ENCODE measurements around the gene GRID2. TPM values are rescaled to one million over a fixed set of nuclear protein-coding genes. Genes with fewer than 3 reads are reported as not detected.

GRID2 gene
- total and polyA plus RNA-seq, 9 of the 15 experiments (the other 6 are each of a cell fraction or from before 2014, with no cell fraction given) = 0.04 TPM; not detected in 7

- H2AFZ ChIP-seq (ENCODE audit: low read depth, low read length) = no peak overlapping the region
- DNase-seq (ENCODE audit: extremely low read depth in 1 of 4, low spot score in 3 of 4) (no peak), ATAC-seq (no peak), FAIRE-seq (no peak)
- no peaks in the 10 kb centered on the region for H3K9me1 ChIP-seq (ENCODE audit: control insufficient read depth, insufficient read depth, low read length)
- no peak overlapping the region for H3K27ac ChIP-seq (ENCODE audit: extremely low read depth, low read depth, low read length)
- no peaks in the 10 kb centered on the region for H3K36me3 ChIP-seq (ENCODE audit: control insufficient read depth, insufficient read depth, low read length)
- intact Hi-C loops (cut with micrococcal nuclease) (no loop called here), in situ Hi-C loops (cut with MboI) (no loop called here)
- WGBS (ENCODE audit: insufficient coverage, low coverage, missing lambda C conversion rate) = 0% methylated on average over 2 of the region's 2 CpGs
- CTCF ChIA-PET (ENCODE audit: low intra/inter-chr PET ratio) = no interaction called here
- no peak overlapping the region for H3K4me3 ChIP-seq
- POLR2A ChIA-PET = no interaction called here
- H3K4me1 ChIP-seq (replicated peaks in 1 of 2; ENCODE audit: control insufficient read depth in 2 of 2, insufficient read depth in 2 of 2, low read length in 2 of 2) = no peaks in the 10 kb centered on the region
- H3K27me3 ChIP-seq (ENCODE audit: control insufficient read depth in 2 of 2, insufficient read depth in 2 of 2, low read length in 2 of 2) = no peaks in the 10 kb centered on the region
- no peaks in the 10 kb centered on the region for H3K79me2 ChIP-seq (ENCODE audit: control insufficient read depth, insufficient read depth, low read length)
- no peaks in the 10 kb centered on the region for H4K20me1 ChIP-seq (replicated peaks; ENCODE audit: control insufficient read depth, insufficient read depth, low read length)
- no TSS peak for BruUV-seq (replicated peaks)
- no peak overlapping the region for H3K4me2 ChIP-seq (ENCODE audit: insufficient read depth, low read length)
- H3K9me3 ChIP-seq (replicated peaks; ENCODE audit: control insufficient read depth, insufficient read depth, low read depth, low read length) = no peaks in the 10 kb centered on the region
- TF ChIP-seq USF1 (CRISPR knock-in tag; IDR thresholded peaks at IDR 0.05) = no peak
- TF ChIP-seq BRF1 (IDR thresholded peaks at IDR 0.05; ENCODE audit: borderline replicate concordance, extremely low read depth, insufficient read length) = no peak
- no peak for TF ChIP-seq PHB (CRISPR knock-in tag; IDR thresholded peaks at IDR 0.05)
- no peak for TF ChIP-seq PHF21A (IDR thresholded peaks at IDR 0.05; ENCODE audit: borderline replicate concordance, low read depth)
- no peak for TF ChIP-seq SMC3 (conservative IDR thresholded peaks at IDR 0.05; ENCODE audit: insufficient read depth, low read depth, low read length)
- no peak for TF ChIP-seq POLR2B (IDR thresholded peaks at IDR 0.05; ENCODE audit: low read depth, partially characterized antibody)
- TF ChIP-seq, protein P1, sequence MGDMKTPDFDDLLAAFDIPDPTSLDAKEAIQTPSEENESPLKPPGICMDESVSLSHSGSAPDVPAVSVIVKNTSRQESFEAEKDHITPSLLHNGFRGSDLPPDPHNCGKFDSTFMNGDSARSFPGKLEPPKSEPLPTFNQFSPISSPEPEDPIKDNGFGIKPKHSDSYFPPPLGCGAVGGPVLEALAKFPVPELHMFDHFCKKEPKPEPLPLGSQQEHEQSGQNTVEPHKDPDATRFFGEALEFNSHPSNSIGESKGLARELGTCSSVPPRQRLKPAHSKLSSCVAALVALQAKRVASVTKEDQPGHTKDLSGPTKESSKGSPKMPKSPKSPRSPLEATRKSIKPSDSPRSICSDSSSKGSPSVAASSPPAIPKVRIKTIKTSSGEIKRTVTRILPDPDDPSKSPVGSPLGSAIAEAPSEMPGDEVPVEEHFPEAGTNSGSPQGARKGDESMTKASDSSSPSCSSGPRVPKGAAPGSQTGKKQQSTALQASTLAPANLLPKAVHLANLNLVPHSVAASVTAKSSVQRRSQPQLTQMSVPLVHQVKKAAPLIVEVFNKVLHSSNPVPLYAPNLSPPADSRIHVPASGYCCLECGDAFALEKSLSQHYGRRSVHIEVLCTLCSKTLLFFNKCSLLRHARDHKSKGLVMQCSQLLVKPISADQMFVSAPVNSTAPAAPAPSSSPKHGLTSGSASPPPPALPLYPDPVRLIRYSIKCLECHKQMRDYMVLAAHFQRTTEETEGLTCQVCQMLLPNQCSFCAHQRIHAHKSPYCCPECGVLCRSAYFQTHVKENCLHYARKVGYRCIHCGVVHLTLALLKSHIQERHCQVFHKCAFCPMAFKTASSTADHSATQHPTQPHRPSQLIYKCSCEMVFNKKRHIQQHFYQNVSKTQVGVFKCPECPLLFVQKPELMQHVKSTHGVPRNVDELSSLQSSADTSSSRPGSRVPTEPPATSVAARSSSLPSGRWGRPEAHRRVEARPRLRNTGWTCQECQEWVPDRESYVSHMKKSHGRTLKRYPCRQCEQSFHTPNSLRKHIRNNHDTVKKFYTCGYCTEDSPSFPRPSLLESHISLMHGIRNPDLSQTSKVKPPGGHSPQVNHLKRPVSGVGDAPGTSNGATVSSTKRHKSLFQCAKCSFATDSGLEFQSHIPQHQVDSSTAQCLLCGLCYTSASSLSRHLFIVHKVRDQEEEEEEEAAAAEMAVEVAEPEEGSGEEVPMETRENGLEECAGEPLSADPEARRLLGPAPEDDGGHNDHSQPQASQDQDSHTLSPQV (IDR thresholded peaks at IDR 0.05) = no peak
- H3K9ac ChIP-seq (ENCODE audit: insufficient read depth in 1 of 2, low read depth in 2 of 2, low read length in 2 of 2) = no peak overlapping the region
Measured at GRCh38 chr4:93018243-93018642, 714.5 kb downstream of the GRID2 start.
